Kidney tubule cell (primary cell): ENCODE data around the gene APOD.

Experiments
- DNase-seq: peaks from one replicate; pipeline ENCODE4 v3.0.0-alpha.2; 2018; ENCODE audit warnings: low spot score

APOD gene

GRCh38 chr3:195524171-195524896 is 59.4 kb downstream of the APOD start:
- DNase-seq, result no peak

- peak; percentile 38 for DNase-seq
Measured at GRCh38 chr3:195522254-195523023, 61.3 kb downstream of the APOD start.
